Testis (tissue), 3 donors: ENCODE results near the gene EDNRA. TPM values are rescaled to one million over a fixed set of nuclear protein-coding genes. Genes with fewer than 3 reads are reported as not detected.

Source experiments
- DNase-seq: peaks from one replicate; pipeline ENCODE4 v3.0.0-alpha.2; 2019
- H3K27ac ChIP-seq, 2 donors: fragments of 200-600 bp; sonication (generic); one replicate each; pipeline ENCODE4 v1.5.1; 2019
- H3K27me3 ChIP-seq: fragments of 200-600 bp; sonication (generic); one replicate; pipeline ENCODE4 v1.5.1; 2019
- H3K36me3 ChIP-seq: fragments of 200-600 bp; sonication (generic); one replicate; pipeline ENCODE4 v1.5.1; 2017; ENCODE audit warnings: low read depth; ENCODE audit errors: missing control alignments
- H3K4me1 ChIP-seq: fragments of 200-600 bp; sonication (generic); one replicate; pipeline ENCODE4 v1.5.1; 2019
- H3K4me3 ChIP-seq, 2 donors: fragments of 200-600 bp; sonication (generic); one replicate each; pipeline ENCODE4 v1.5.1; 2017 to 2019
- H3K9me3 ChIP-seq: fragments of 200-600 bp; sonication (generic); one replicate; pipeline ENCODE4 v1.5.1; 2017
- CTCF ChIP-seq, 3 experiments: fragments of 450-650 bp in 2 of 3; fragments of 200-600 bp in 1 of 3; sonication (generic) in 1 of 3; IDR thresholded peaks; one replicate each; pipeline ENCODE4 v1.5.1; 2016 to 2019; ENCODE audit warnings: antibody characterized with exemption in 3 of 3, mild to moderate bottlenecking in 2 of 3, moderate library complexity in 1 of 3
- POLR2A ChIP-seq: fragments of 450-650 bp; IDR thresholded peaks from one replicate; pipeline ENCODE4 v1.6.1; 2017; ENCODE audit warnings: antibody characterized with exemption, mild to moderate bottlenecking, moderate library complexity
- WGBS, 2 donors: methylation state at CpG; one replicate each; pipeline ENCODE4 v1.1.5; 2018; 5-methylcytosine and 5-hydroxymethylcytosine counted together
- intact Hi-C: fragments of 100-400 bp; cut with DNase I; formaldehyde crosslinking; loops from one replicate; pipeline ENCODE4 v1.15.1; 2023; ENCODE audit warnings: low total_unique reads
- polyA plus RNA-seq: library from polyadenylated mRNA; stranded (reverse); fragments of 350-450 nt; fragmentation: Illumina TruSeq; extraction: RNeasy Lipid Tissue Mini Kit (QIAGEN cat#74804); gene quantifications from one replicate; pipeline ENCODE4 v1.2.3, GENCODE V29; 2014; ENCODE audit warnings: low read depth, low replicate concordance; ENCODE audit not compliant: insufficient read depth
- total RNA-seq, 2 donors: library from RNA; depleted of rRNA; stranded (reverse); fragments of >200 nt; gene quantifications; one replicate each; pipeline ENCODE4 v1.2.3, GENCODE V29; 2016

Gene EDNRA
- total and polyA plus RNA-seq, 3 donors from 2014 or later: 9.4 to 14.1 (median 12.3) TPM

GRCh38 chr4:147515220-147515936, 34.5 kb downstream of the EDNRA start:
- intact Hi-C loops: no loop called here
- no peaks in the 10 kb centered on the region for H3K9me3 ChIP-seq
- H3K27me3 ChIP-seq: no peaks in the 10 kb centered on the region
- H3K4me1 ChIP-seq: no peaks in the 10 kb centered on the region
- DNase-seq: no peak
- no peaks in the 10 kb centered on the region for H3K36me3 ChIP-seq
- WGBS, 2 donors: 86 to 92% methylated on average over 1 of the region's 1 CpG
- H3K4me3 ChIP-seq: no peak overlapping the region
- TF ChIP-seq POLR2A (no peak), CTCF (IDR thresholded peaks at IDR 0.05) (no peak)
- no peak overlapping the region for H3K27ac ChIP-seq

GRCh38 chr4:147516133-147516532, 35.2 kb downstream of the EDNRA start:
- Histone ChIP-seq H3K4me1 (no peaks in the 10 kb centered on the region), H3K27ac (no peak overlapping the region), H3K27me3 (no peaks in the 10 kb centered on the region), H3K36me3 (no peaks in the 10 kb centered on the region), H3K4me3 (no peak overlapping the region), H3K9me3 (no peaks in the 10 kb centered on the region)
- WGBS, 2 donors: 57 to 64% methylated on average over 1 of the region's 1 CpG
- intact Hi-C loops: no loop called here
- DNase-seq: no peak
- TF ChIP-seq CTCF (IDR thresholded peaks at IDR 0.05) (no peak), POLR2A (no peak)

- intact Hi-C loops: no loop called here
- DNase-seq: no peak
- 81 to 84% methylated on average over 2 of the region's 2 CpGs for WGBS, 2 donors
Observed at GRCh38 chr4:147518086-147518485, 37.2 kb downstream of the EDNRA start.

GRCh38 chr4:147518846-147519767, 38.2 kb downstream of the EDNRA start:
- H3K36me3 ChIP-seq: no peaks in the 10 kb centered on the region
- 91 to 96% methylated on average over 3 of the region's 3 CpGs for WGBS, 2 donors
- no peaks in the 10 kb centered on the region for H3K9me3 ChIP-seq
- H3K27ac ChIP-seq: no peak overlapping the region
- no peaks in the 10 kb centered on the region for H3K4me1 ChIP-seq
- intact Hi-C loops: no loop called here
- DNase-seq: peak; percentile 82
- TF ChIP-seq POLR2A (no peak), CTCF (IDR thresholded peaks at IDR 0.05) (peak; percentile 46 to 72 (median 62))
- H3K4me3 ChIP-seq: no peak overlapping the region
- no peaks in the 10 kb centered on the region for H3K27me3 ChIP-seq

More at GRCh38 chr4:147518086-147518485, 37.2 kb downstream of the EDNRA start:
- Histone ChIP-seq H3K27me3 (no peaks in the 10 kb centered on the region), H3K4me1 (no peaks in the 10 kb centered on the region), H3K4me3 (no peak overlapping the region), H3K36me3 (no peaks in the 10 kb centered on the region), H3K27ac (no peak overlapping the region), H3K9me3 (no peaks in the 10 kb centered on the region)
- no peak for TF ChIP-seq POLR2A
- no peak for TF ChIP-seq CTCF (IDR thresholded peaks at IDR 0.05)
